Measurements from ENCODE around the gene MRPL58.
"Not testable (repeated sequence)": the region's sequence is repeated elsewhere in the genome, so short reads cannot be mapped to it uniquely, and the experiment has no call there.

The MRPL58 gene

DNA sequence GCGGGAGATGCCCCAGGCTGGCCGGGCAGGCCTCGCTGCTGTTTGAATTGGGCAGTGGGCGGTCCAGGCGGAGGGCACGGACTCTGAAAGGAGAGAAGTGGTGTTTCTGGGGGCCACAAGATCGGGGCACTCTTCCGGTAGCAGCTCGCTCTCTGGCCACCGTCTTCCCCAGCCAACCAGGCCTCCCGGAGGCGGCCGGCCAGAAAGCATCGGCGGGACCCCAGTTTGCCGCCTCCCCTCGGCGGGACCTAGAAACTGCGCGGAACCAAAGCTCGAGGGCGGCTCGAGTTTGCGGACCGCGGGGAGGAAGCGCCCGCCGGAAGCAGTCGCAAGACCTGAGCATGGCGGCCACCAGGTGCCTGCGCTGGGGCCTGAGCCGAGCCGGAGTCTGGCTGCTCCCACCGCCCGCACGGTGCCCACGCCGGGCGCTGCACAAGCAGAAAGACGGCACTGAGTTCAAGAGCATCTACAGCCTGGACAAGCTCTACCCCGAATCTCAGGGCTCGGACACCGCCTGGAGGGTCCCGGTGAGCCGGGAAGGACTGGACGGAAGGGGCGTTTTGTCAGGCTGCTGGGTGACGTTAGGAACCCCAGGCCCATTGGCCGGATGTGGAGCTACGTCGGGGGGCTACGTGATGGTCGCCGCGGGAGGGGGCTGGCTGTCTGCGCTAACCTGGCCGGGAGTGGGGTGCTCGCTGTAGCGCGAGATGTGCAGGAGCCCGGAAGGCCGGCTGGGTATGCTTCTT is at the start of gene MRPL58:
TSS of gene MRPL58 (plus strand) at position 325 of the 746 bp plus-strand sequence. CDS start at position 342, 17 bp downstream.
- DNase-seq = peak; percentile 56

DNA sequence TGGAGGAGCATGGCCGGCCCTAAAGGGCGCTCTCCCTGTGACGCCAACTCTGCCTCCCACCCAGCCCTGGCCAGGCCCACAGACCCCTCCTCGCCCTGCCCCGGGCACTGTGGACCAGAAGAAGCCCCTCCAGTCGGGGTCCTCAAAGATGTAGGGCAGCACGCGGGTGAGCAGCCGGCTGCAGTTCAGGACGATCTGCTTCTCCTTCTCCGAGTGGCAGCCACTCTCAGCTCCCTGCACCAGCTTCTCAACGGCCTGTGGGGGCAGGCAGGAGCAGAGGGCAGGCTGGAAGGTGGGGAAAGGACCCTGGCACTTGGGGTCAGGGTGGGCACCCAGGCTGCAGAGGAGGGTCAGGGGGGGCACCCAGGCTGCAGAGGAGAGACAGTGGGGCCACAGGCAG is 48.8 kb upstream of the MRPL58 start:
- no peak for DNase-seq

DNA sequence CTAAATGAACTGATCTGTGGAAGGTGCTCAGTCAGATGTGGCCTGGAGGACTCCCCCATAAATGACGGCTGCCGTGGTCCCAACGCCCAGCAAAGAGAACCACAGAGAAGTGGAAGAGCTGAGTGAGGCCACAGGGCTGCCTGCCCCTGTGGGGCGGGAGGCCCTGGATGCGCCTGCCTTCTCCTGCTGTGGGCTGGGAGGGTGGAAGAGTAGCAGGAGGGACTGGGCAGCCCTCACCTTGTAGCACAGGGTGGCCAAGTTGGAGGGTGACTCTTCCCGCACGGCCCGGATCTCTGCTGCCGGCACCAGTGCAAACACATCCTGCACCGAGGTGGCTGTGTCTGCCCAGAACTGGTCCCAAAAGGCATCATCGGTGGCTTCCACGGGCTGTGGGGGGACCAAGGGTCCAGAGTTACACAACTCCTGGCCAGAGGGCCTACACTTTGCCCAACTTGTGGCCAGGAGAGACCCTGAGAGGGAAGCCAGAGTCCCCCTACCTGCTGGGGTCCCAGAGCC is 48.2 kb upstream of the MRPL58 start:
- no peak for DNase-seq

DNA sequence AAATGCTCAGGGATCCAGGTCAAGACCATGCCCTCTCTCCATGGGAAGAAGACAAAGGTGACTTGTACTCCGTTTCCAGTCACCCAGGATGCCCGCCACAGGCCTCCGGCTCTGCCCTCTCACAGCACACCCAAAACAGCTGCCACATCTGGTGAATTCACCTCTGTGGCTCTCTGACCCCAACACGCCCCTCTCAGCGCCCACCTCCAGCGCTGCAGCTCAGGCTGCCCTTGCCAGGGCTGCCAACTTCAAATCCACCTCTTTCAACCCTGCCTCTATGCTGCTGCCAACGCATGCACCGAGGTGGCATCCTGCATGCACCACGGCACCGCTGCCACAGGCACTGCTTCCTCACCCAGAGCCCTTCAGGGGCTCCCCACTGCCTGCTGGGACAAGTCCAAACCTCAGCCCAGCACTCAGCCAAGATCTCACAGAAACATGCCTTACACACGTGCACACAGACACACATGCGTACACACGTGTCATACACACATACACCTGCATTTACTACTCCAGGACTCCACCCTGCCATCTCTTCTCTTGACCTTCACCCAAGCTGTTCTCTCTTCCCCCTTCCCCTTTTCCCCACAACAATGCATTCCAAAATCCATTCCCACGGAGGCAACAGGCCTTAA is 47.4 kb upstream of the MRPL58 start:
- DNase-seq = no peak

DNA sequence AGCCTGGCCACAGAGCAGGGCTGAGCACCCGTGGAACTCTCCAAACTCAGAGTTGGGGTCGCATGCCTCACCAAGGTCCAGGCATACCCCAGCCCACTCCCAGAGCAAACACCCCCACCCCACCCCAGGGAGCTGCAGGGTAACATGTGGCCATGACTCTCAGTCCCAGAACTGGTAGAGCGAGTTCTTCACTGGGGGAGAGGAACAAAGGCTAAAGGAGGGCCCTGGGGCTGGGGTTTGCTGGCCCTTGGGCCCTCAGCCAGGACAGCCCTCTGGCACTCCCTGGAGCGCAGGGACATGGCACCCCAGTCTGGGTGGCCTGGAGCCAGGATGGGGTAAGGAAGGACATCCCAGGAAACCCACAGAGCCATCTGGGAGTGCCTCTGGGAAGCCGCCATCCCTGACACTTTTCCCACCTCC is 44.1 kb upstream of the MRPL58 start:
- DNase-seq = no peak

DNA sequence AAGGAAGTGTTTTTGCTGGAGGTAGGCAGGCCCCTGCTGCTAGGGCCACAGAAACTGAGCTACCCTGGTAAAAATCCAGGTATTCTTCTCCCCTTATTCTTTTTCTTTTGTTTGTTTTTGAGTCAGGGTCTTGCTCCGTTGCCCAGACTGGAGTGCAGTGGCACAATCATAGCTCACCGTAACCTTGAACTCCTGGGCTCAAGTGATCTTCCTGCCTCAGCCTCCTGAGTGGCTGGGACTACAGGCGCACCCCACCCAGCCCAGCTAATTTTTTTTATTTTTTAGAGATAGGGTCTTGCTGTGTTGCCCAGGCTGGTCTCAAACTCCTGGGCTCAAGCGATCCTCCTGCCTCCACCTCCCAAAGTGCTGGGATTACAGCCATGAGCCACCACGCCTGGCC is 43.0 kb upstream of the MRPL58 start:
- DNase-seq = not testable (repeated sequence)

DNA sequence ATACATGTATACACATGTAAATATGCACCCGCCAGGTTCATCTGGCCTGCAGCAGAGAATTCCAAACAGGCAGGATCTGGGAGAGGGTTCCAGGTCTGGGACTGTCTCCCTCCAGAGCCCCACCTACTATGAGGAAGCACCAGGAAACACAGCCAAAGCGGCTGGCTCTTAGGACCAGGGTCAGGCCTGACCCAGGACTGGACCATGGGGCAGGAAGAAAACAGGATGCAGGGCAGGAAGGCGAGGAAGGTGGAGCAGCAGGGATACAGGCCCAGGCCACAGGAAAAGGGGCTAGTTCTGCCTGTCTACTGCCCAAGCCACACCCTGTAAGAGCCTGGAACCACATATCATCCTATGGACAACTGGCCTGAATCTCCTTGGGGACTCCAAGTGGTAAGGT is 42.1 kb upstream of the MRPL58 start:
- no peak for DNase-seq

DNA sequence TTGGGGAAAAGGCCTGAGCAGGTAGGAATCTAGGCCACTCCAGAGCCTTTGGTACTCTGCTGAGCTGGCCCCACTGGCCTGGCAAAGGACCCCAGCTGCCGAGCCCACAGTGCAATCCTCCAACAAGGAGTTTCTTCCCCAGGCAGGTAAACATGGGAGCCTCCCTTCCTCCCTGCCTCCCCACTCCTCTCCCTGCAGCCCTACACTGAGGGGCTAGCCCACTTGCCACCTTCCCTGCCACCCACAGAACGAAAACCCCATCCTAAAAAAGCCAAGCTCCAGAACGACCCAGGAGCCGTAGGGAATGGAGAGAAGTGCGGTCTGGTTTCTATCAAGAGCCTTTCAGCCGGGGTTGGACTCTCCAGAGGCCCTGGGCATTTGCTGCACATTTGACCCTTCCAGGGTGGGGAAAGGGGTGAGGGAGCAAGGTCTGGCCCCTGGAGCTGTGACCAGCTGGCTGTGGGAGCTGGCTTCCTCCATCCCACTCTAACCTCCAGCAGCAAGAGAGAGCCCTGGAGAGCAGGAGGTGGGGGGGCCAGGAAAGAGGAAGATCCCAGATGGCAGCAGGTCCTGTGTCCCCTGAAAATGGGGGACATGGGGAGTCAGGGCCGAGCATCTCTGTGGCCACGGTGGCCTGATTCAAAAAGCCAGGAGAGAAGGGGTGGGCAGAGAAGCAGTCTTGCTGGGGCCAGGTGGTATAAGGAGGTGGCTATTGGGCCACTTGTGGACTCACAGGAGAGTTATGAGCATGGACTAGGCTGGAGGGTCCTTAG is 41.2 kb upstream of the MRPL58 start:
- DNase-seq = no peak

DNA sequence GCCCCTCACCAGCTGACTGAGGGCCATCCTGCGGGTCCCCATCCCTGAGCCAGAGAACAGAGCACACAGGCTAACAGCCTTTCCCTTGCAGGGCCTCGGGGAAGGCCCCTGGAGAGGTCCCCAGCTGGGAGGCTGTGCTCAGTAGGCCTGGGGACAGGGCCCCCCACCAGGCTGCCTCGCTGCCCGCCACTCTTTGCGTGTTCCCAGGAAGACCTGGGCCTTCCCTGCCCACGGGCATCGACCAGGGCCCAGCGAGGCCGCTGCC is 40.7 kb upstream of the MRPL58 start:
- no peak for DNase-seq

DNA sequence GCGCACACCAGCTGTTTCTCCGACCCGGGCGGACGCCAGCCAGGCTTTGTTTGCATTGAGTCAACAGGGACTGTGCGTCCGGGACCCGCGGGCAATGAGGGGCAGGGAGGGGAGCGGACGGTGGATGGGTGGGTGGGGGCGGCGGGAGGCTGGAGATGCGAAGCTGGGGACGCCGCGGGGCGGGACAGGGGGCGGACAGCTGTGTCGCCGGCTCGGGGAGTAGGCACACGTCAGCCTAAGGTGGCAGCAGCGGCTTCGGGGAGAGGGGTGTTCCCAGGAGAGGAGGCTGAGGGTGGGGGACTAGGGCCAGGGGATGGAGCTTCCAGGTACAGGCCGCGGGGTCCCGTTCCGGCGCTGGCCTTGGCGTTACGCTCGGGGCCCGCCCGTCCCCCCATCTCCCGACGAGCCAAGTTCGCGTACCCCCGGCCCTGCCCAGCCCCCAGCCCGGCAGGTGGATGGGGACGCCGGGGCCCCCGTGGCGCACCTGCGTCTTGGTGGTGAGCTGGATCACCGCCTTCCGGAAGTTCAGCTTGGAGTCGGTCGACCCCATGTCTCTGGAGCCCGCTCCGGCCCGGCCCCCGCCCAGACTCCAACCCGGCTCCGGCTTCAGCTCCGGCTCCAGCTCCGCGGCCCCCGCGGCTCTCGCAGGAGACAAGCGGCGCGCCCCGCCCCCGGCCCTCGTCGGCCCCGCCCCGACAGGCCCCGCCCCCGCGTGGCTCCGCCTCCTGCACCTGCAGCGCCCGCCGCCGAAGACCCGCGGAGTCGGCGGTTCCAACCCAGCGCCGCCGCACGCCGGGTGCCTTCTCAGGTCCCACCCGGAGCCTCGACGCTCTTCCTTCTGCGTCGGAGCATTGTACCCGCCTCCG is 40.1 kb upstream of the MRPL58 start, which contains the start of gene HID1:
TSS of gene HID1 (minus strand) at position 653 of the 866 bp plus-strand sequence. CDS start at position 550, 103 bp downstream.
- DNase-seq = no peak

DNA sequence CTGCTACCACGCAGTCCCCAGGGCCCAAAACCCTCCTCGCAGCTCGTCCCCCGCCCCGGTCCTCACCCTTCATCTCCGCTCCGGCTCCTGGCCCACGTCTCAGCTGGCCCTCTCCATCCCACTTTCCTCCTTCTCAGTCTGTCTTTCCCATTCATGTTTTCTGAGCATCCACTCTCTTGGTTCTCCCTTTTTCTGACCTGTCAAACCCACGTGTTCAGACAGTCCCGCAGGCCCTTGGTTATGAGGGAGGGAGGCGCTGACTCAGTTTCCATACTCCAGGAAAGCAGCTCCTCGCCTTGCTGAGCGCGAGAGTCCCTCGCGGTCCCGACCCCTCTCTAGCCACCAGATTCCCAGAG is 39.5 kb upstream of the MRPL58 start:
- no peak for DNase-seq

DNA sequence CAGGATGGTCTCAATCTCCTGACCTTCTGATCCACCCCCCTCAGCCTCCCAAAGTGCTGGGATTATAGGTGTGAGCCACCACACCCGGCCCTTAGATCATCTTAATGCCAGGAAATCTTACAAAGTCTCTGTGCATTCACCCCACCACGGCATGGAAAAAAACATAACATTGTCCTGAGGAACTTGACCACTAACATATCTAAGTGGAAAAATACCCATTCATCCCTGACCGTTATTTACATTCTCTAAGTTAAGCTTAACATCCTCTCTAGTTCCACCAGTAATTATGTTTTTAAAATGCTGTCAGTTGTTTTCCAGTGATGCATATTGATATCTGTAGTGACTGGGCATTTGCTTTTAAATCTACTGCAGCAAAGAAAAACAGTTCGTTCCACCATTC is 36.5 kb upstream of the MRPL58 start:
- no peak for DNase-seq

DNA sequence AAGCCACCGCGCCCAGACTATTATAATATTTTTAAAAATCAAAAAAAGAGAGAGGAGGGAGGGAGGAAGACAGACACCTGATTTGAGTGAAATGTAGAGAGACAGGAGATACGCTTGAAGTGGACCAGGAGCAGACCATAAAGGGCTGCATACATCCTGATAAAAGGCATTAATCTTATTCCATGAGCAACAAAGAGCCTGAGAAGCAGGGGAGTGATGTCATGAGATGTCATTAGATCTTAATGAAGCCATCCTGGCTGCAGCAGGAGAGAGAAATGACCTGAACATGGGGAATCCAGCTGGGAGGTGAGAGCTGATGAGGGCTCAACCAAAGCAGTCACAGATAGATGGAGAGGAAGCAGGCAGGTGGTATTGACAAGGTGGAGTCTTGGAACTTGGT is 34.7 kb upstream of the MRPL58 start:
- DNase-seq = no peak

DNA sequence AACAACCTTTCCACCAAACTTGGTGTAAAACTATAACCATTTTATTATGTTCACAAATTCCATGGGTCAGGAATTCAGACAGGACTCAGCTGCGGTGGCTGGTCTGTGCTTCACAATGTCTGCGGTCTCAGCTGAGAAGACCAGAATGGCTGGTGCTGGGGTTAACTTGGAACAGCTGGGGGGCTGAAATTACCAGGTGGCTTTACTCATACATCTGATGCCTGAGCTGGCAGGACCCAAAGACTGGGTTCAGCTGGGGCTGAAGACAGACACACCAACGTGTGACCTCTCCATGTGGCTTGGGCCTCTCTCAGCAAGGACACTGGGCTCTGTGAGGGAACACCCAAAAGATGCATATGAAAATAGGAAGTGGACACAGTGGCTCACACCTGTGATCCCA is 34.2 kb upstream of the MRPL58 start:
- no peak for DNase-seq

DNA sequence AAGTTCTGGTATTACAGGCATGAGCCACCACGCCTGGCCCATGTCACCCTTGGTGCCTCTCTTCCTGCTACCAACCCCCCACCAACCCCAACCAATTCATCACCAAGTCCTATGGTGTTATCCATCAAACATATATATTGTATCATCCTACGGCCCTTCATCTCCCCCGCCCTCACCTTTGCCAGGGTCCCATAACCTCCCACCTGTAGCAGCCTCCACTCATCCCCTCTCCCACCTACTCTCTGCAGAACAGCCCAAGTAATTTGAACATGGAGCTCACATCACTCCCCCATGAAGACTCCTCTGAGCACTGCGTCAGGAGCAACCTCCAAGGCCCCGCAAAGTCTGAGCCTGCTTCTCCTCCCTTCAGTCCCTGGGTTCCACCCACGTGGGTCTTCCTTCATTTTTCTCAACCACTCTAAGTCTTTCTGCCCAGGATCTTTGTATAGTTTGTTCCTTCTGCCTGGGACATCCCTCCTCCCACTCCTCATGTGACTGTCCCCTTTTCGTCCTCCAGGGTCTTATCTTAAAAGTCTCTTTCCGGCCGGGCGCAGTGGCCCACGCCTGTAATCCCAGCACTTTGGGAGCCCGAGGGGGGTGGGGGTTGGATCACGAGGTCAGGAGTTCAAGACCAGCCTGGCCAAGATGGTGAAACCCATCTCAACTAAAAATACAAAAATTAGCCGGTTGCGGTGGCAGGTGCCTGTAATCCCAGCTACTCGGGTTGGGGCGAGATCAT is 32.9 kb upstream of the MRPL58 start:
- DNase-seq = no peak

DNA sequence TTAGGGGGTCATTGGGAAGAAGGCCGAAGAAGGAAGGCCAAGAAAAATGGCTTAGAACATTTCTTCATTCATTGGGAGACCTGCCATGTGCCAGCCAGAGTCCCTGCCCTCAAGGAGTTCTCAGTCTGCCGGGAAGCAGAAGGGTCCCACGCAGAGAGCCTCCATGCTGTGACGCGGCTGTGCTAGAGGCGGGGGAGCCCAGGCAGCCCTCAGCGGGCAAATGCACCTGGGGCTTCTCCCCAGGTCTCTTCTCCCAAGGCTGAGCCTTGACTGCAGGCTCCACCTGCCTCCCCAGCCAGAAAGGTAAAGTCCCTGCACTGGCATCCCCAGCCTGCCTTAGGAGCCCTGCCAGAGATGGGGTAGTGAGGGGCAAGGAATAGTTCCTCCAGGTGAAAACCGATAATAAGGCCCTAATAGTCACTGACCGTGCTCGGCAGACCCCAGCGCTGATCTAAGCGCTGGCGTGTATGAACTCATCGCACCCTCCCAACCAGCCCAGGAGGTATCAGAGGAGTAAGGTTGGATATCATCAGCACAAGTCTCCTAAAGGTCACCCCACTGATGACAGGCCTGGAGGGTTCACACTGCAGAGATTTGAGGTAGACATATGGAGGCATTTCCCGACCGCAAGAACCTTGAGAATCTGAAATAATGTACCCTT is 31.0 kb upstream of the MRPL58 start:
- DNase-seq = no peak

DNA sequence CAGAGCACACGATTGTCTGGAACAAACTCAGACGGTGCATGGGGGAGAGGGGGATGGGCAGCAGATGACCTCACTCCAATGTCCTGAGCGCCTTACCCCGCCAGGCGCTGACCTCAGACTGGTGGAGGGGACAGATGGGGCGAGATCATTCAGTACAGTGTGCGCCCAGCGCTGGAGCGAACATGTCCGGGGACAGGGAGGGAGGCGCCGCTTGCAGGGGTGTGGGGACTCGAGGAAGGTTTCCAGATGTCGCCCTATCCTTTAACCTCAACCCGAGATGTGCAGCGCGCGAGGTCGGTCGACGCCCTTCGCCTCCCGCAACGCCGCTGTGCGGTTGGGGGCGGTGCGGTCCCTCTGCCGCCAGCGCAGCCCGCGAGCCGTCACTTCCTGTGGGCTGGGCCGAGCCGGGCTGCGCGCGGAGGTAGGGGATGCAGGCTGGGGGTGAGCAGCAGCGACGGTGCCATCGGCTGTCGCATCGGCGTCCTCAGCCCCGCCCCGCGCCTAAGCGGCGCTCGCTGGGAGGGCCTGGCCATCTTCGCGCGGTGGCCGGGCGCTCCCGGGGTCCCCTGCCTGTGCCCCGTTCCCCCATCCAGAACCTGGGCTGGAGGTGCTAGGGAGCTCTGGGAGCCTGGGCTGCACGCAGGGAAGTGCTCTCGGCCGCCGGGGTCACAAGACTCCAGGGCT is 30.3 kb upstream of the MRPL58 start:
- no peak for DNase-seq

DNA sequence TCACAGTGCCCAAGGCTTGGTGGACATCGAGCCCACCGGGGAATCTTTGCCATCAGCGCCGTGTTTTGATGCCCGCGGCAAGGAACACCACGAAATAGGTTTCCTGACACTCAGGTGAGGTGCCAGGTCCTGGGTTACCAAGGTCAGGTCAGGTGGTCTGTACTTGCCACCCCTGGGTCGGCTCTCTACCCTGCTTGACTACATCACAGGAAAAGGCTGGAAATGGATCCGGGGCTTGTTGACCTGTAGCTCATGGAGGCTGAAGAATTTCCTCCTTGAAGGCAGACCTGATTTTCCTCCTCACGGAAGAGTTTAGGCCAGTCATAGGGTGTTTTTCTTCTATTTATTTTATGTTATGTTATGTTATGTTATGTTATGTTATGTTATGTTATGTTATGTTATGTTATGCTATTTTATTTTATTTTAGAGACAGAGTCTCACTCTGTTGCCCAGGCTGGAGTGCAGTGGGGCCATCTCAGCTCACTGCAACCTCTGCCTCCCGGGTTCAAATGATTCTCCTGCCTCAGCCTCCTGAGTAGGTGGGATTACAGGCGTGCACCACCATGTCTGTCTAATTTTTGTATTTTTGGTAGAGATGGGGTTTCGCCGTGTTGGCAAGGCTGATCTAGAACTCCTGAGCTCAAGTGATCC is 29.7 kb upstream of the MRPL58 start:
- DNase-seq = not testable (repeated sequence)

DNA sequence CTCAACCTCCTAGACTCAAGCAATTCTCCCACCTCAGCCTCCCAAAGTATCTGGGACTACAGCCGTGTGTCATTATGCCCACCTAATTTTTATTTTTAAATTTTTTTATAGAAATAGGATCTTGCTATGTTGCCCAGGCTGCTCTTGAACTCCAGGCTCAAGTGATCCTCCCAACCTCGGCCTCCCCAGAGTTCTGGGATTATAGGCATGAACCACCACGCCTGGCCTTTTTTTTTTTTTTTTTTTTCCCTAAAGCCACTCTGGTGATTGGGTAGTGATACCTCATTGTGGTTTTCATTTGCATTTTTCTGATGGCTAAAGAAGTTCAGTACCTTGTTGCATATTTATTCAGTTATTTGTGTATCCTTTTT is 26.3 kb upstream of the MRPL58 start:
- DNase-seq = no peak

DNA sequence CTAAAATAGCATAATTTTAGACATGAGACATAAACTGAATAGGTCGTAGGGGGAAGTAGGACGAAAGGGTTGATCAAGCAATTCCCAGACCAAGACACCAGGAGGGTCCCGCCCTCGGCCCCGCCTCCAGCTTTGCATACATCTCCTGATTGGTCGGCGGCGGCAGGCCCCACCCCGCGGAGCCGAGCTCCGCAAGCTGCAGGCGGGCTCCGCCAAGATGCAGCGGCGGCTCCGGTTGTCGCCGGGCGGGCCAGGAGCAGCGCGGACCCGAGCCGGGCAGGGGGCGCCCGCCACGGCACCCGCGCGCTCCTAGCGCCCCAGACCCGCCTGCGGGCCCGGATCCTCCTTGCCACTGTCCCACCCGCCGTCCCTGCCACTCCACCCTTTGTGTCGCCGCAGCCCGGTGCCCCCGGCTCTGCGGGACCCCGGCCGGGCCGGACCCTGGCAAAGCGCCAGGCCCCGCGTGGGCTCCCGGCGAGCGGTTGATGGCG is 25.0 kb upstream of the MRPL58 start, which contains the start of gene CDR2L:
TSS of gene CDR2L (plus strand) at position 215 of the 491 bp plus-strand sequence. CDS start 412 bp downstream, outside the sequence.
- peak; percentile 76 for DNase-seq
